Left lung (tissue), 10 donors: ENCODE measurements around the gene MAPKAPK3. TPM values are rescaled to one million over a fixed set of nuclear protein-coding genes. Genes with fewer than 3 reads are reported as not detected.

Source experiments
- ATAC-seq: fragments of 200-7000 bp; cut with Tn5 transposase; one replicate; pipeline ENCODE4 v1.9.1; 2020; ENCODE audit warnings: moderate library complexity
- DNase-seq, 4 donors: peaks; one replicate each; pipeline ENCODE4 v3.0.0-alpha.2; 2013 to 2020
- H3K27ac ChIP-seq, 2 donors: fragments of 200-600 bp; sonication (generic) in 1 of 2; one replicate each; pipeline versions ENCODE4 v1.5.0 to v1.8.0; 2020 to 2021
- H3K27me3 ChIP-seq, 2 donors: fragments of 200-600 bp; sonication (generic) in 1 of 2; one replicate each; pipeline versions ENCODE4 v1.5.0 to v1.8.0; 2020 to 2021
- H3K36me3 ChIP-seq, 2 donors: fragments of 200-600 bp; sonication (generic) in 1 of 2; one replicate each; pipeline versions ENCODE4 v1.5.0 to v1.8.0; 2020 to 2021
- H3K4me1 ChIP-seq, 2 donors: fragments of 200-600 bp; one replicate each; pipeline ENCODE4 v1.8.0; 2021
- H3K4me3 ChIP-seq, 2 donors: fragments of 200-600 bp; sonication (generic) in 1 of 2; one replicate each; pipeline versions ENCODE4 v1.5.0 to v1.8.0; 2020 to 2021; ENCODE audit warnings: mild to moderate bottlenecking in 1 of 2
- H3K9me3 ChIP-seq, 2 donors: fragments of 200-600 bp; sonication (generic) in 1 of 2; one replicate each; pipeline versions ENCODE4 v1.5.0 to v1.8.0; 2020 to 2021
- CTCF ChIP-seq, 2 donors: fragments of 200-600 bp; sonication (generic) in 1 of 2; IDR thresholded peaks; one replicate each; pipeline versions ENCODE4 v1.5.0 to v1.8.0; 2021; ENCODE audit warnings: antibody characterized with exemption in 2 of 2
- intact Hi-C, 2 donors: fragments of 100-400 bp; cut with DNase I; formaldehyde crosslinking; loops; one replicate each; pipeline versions ENCODE4 v1.11.2 to v1.14.2; 2022
- polyA plus RNA-seq, 6 donors: library from polyadenylated mRNA; unstranded; fragments of 120-200 nt; gene quantifications; one replicate each; pipeline ENCODE4 v1.2.1, GENCODE V29; 2013; ENCODE audit not compliant: insufficient read length in 6 of 6
- total RNA-seq, 2 donors: library from RNA; stranded (reverse); fragmentation: NEBNext Ultra II Directional; extraction: Animal tissue kit (Norgen Biotek cat#: 25700); gene quantifications; one replicate each; pipeline ENCODE4 v1.2.1, GENCODE V29; 2021
- donor health status: DM: no; HTN: yes; CAD: no.
- donor health status: DM: no; HTN: no; CAD: no.

Gene MAPKAPK3
- total and polyA plus RNA-seq, 8 donors: 34.1 to 118 (median 37.0) TPM

DNA sequence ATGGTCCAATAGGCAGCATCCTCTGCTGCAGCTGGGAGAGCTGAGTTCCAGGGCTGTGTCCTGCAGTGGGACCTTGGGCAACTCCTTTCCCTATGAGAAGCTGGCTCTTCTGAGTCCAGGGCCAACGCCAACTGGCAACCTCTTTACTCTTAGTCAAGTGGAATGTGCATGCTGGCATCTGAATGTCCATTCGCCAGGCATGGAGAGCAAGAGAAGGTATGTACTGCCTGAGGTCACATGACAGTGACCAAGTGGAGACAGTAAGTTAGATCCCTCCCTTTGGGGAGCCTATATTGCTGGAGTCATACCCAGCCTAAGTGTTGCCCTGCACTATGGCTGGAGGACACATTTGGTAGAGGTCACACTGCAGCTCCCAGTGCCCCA is 35.5 kb upstream of the MAPKAPK3 start:
- ATAC-seq (peak; percentile 33), DNase-seq (no peak)
- Histone ChIP-seq H3K27ac (peak overlapping the region; percentile 44 to 64), H3K9me3 (no peaks in the 10 kb centered on the region), H3K27me3 (no peaks in the 10 kb centered on the region), H3K4me1 (peaks cover 4 to 43% of the 10 kb centered on the region in 2 donors), H3K4me3 (no peak overlapping the region), H3K36me3 (peaks cover 0 to 54% of the 10 kb centered on the region in 2 donors)
- no peak for TF ChIP-seq CTCF (IDR thresholded peaks at IDR 0.05)
- intact Hi-C loops: no loop called here

- no peak for TF ChIP-seq CTCF (IDR thresholded peaks at IDR 0.05)
- Histone ChIP-seq H3K4me1 (peaks cover 4 to 45% of the 10 kb centered on the region in 2 donors), H3K27ac (peak overlapping the region; percentile 44 to 64), H3K4me3 (no peak overlapping the region), H3K36me3 (peaks cover 0 to 47% of the 10 kb centered on the region in 2 donors), H3K27me3 (no peaks in the 10 kb centered on the region), H3K9me3 (no peaks in the 10 kb centered on the region)
- DNase-seq (no peak), ATAC-seq (no peak)
- intact Hi-C loops: no loop called here
Measured at GRCh38 chr3:50582083-50582482, 34.9 kb upstream of the MAPKAPK3 start.

- Histone ChIP-seq H3K27ac (peak overlapping the region; percentile 68 to 83), H3K4me3 (no peak overlapping the region), H3K27me3 (no peaks in the 10 kb centered on the region), H3K4me1 (peaks cover 4 to 56% of the 10 kb centered on the region in 2 donors), H3K36me3 (peaks cover 0 to 29% of the 10 kb centered on the region in 2 donors), H3K9me3 (no peaks in the 10 kb centered on the region)
- intact Hi-C loops: no loop called here
- DNase-seq (peak in 3 of 4 donors; percentile 68 to 87 (median 83)), ATAC-seq (peak; percentile 81)
- TF ChIP-seq CTCF (IDR thresholded peaks at IDR 0.05): no peak
Measured at GRCh38 chr3:50583897-50584296, 33.1 kb upstream of the MAPKAPK3 start.

GRCh38 chr3:50584391-50584790 is 32.6 kb upstream of the MAPKAPK3 start:
- Histone ChIP-seq H3K36me3 (peaks cover 0 to 24% of the 10 kb centered on the region in 2 donors), H3K27me3 (no peaks in the 10 kb centered on the region), H3K9me3 (no peaks in the 10 kb centered on the region), H3K4me1 (peaks cover 4 to 61% of the 10 kb centered on the region in 2 donors), H3K27ac (peak overlapping the region; percentile 68 to 76), H3K4me3 (no peak overlapping the region)
- ATAC-seq: peak; percentile 32
- intact Hi-C loops: no loop called here
- no peak for TF ChIP-seq CTCF (IDR thresholded peaks at IDR 0.05)
- no peak for DNase-seq

DNA sequence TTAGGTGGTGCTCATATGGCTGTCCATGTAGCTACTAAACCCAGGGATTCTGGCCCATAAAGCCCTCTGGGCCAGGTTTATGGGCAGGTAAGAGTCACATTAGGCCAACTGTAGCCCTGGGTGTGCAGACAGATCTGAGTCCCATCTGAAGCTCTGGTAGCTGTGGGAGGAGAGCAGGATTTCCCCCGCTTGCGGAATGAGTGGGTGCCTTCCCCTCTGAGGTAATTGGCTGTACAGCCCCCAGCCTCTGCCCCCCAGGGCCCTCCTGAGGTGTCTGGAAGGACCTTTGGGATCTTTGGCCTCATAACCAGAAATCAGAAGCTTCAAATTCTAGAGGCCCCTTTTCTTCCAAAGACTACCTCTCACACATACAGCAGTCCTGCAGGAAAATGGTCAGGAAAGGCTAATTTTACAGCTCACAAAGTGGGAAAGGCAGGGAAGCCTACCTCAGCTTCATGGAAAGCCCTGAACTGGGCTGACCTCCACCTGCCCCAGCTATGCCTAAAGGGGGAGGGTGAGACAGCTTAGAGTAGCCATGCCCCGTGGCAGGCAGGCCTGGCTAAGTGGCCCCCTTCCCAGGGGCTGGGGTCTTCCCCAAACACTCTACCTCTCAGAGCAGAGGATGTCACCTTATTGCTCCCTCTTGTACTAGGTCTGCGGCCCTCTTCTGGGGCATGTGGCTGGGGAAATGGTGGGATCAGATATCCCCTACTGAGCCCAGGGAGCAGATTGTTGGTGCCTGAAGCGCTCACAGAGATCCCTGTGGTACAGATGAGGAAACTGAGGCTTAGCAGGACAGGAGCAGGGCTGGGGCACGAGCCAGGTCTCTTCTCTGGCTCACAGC is 30.8 kb upstream of the MAPKAPK3 start:
- peaks cover 4 to 76% of the 10 kb centered on the region in 2 donors for H3K4me1 ChIP-seq
- no peak for TF ChIP-seq CTCF (IDR thresholded peaks at IDR 0.05)
- peaks cover 0 to 12% of the 10 kb centered on the region in 2 donors for H3K36me3 ChIP-seq
- peak overlapping the region in 1 of 2 donors; percentile 3 for H3K27ac ChIP-seq
- H3K4me3 ChIP-seq: no peak overlapping the region
- no peak for ATAC-seq
- intact Hi-C loops: no loop called here
- peak in 1 of 4 donors; percentile 38 for DNase-seq
- no peaks in the 10 kb centered on the region for H3K9me3 ChIP-seq
- no peaks in the 10 kb centered on the region for H3K27me3 ChIP-seq
